Vagina (tissue), 2 donors: ENCODE data around the gene CCDC33.
"Not testable (repeated sequence)": the region's sequence is repeated elsewhere in the genome, so short reads cannot be mapped to it uniquely, and the experiment has no call there.

Experiments used
- POLR2A ChIP-seq, 2 donors: fragments of 450-650 bp; IDR thresholded peaks; one replicate each; pipeline ENCODE4 v1.6.1; 2017; ENCODE audit warnings: antibody characterized with exemption in 2 of 2, mild to moderate bottlenecking in 2 of 2, moderate library complexity in 2 of 2
- TF ChIP-seq, protein P1 (sequence below), 3 experiments: fragments of 450-650 bp in 2 of 3; fragments of 200-600 bp in 1 of 3; sonication (generic) in 1 of 3; IDR thresholded peaks; one replicate each; pipeline ENCODE4 v1.5.1; 2017 to 2019; ENCODE audit warnings: antibody characterized with exemption in 3 of 3, mild to moderate bottlenecking in 2 of 3, moderate library complexity in 2 of 3

- TF ChIP-seq, protein P1, sequence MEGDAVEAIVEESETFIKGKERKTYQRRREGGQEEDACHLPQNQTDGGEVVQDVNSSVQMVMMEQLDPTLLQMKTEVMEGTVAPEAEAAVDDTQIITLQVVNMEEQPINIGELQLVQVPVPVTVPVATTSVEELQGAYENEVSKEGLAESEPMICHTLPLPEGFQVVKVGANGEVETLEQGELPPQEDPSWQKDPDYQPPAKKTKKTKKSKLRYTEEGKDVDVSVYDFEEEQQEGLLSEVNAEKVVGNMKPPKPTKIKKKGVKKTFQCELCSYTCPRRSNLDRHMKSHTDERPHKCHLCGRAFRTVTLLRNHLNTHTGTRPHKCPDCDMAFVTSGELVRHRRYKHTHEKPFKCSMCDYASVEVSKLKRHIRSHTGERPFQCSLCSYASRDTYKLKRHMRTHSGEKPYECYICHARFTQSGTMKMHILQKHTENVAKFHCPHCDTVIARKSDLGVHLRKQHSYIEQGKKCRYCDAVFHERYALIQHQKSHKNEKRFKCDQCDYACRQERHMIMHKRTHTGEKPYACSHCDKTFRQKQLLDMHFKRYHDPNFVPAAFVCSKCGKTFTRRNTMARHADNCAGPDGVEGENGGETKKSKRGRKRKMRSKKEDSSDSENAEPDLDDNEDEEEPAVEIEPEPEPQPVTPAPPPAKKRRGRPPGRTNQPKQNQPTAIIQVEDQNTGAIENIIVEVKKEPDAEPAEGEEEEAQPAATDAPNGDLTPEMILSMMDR (IDR thresholded peaks at IDR 0.05) = not testable (repeated sequence)
- not testable (repeated sequence) for TF ChIP-seq POLR2A (IDR thresholded peaks at IDR 0.05)
Measured at GRCh38 chr15:74356050-74356449, 119.9 kb downstream of the CCDC33 start.
